ENCODE data around the gene LRRC8B.
"Not testable (repeated sequence)": the region's sequence is repeated elsewhere in the genome, so short reads cannot be mapped to it uniquely, and the experiment has no call there.

The LRRC8B gene

DNA sequence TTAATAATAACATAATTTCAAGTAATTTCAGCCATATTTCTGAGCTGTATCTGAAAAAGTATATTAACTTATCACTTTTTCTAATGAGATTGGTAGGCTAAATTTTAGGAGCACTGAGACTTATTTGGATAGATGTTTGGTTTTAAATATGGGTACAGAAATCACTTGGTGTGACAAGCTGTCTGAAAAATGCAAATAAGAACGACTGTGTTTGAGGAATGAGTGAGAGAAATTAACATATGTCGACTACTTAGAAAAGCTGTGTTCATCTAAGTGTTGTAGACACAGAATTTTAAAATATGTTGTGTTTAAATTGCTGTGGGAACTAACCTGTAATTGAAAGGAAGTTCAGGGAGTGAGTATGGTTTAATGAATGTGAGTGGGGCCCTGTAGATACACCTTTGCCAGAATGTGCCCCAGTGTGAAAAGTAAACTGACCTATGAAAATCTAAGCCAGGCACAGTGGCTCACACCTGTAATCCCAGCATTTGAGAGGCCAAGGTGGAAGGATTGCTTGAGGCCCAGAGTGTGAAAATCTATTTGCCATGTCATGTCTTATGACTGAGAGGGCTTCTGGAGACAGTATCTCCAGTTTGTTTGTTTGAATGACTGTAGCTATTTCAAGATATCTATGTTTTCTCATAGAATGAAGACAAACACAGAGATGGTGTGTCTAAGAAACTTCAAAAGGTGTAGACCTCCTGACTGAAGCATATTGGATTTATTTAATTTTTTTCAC, 54.5 kb downstream of the LRRC8B start:
- H3K4me3 ChIP-seq (ENCODE audit: low read depth, low read length), result no peak overlapping the region

DNA sequence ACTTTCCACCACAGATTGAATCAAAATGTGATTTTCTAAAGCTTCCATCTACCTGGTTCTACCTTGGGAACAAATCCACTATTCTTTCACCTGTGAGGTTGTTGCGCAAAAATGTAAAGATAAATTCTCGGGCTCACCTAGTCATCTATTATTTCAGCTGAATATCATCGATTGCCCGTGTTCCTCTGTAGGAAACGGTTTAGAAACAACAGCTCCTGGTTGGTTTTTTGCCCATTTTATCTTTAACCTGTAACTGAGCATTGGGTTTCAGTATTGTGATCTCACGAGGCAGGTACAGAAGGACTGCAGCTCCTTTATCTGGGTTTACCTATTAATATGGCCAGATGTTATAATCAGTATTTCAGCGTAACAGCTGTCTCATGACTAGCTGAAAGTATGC, 55.4 kb downstream of the LRRC8B start:
- no peak overlapping the region for H3K4me3 ChIP-seq (ENCODE audit: low read depth, low read length)

DNA sequence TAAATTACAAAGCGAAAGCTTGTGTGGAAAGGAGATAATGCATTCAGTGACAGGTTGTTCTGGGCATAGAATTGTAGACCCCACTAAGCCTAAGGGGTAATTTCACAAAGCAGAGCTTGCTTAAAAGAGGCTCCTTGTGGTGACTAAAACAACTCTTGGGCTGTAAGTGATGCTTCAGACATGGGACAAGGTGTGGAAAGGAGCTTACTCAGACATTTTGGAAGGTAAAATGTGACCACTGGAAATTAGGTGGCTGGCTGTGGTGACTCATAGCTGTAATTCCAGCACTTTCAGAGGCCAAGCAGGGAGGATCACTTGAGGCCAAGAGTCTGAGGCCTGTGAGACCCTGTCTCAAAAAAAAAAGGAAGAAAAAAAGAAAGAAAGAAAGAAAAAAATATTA, 57.2 kb downstream of the LRRC8B start:
- no peak overlapping the region for H3K4me3 ChIP-seq (ENCODE audit: low read depth, low read length)

DNA sequence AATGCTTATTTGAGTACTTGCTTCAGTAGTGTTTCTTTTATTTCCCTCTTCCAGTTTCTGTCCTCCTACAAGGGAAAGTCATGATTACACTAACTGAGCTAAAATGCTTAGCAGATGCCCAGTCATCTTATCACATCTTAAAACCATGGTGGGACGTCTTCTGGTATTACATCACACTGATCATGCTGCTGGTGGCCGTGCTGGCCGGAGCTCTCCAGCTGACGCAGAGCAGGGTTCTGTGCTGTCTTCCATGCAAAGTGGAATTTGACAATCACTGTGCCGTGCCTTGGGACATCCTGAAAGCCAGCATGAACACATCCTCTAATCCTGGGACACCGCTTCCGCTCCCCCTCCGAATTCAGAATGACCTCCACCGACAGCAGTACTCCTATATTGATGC, 57.9 kb downstream of the LRRC8B start:
- no peak overlapping the region for H3K4me3 ChIP-seq (ENCODE audit: low read depth, low read length)

DNA sequence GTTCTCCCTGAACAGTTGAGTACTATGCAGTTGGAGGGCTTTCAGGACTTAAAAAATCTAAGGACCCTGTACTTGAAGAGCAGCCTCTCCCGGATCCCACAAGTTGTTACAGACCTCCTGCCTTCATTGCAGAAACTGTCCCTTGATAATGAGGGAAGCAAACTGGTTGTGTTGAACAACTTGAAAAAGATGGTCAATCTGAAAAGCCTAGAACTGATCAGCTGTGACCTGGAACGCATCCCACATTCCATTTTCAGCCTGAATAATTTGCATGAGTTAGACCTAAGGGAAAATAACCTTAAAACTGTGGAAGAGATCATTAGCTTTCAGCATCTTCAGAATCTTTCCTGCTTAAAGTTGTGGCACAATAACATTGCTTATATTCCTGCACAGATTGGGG, 59.6 kb downstream of the LRRC8B start:
- no peak overlapping the region for H3K4me3 ChIP-seq (ENCODE audit: low read depth, low read length)

DNA sequence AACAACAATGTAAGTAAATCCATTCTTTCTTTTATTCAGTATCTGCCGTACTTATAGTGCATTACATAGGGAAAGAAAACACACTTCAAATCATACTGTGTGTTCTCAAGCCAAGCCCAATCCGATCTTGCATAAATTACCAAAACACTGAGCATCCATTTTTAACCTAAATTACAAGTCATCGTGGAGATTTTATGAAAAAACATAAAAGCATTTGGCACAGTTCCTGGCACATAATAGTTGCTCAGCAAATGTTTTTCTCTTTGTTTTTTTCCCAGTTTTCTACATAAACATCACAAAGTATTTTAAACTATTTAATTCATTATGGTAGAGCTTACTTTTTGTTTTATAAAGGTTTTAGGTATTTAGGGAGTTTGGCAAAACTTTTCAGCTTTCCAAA, 60.2 kb downstream of the LRRC8B start:
- no peak overlapping the region for H3K4me3 ChIP-seq (ENCODE audit: low read depth, low read length)

DNA sequence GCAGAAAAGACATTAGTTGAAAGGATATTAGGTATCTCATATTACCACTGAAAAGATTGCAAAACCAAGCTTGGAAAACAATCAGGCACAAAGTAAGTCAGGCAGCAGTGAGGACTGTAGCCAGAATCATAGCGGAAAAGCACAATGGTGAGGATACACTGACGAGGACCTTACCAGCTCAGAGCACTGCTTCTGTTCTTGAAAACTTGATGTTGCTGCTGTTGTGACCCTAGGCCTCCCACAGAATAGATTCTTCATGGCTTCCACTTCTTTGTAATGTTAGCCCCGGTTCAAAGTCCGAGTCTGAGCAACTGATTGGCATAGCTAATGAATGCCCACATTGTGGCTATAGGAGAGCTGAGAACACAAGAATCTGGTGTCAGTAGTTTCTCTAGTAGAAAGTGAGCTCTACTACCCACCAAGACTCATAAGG, 63.1 kb downstream of the LRRC8B start:
- H3K4me3 ChIP-seq (ENCODE audit: low read depth, low read length), result no peak overlapping the region

DNA sequence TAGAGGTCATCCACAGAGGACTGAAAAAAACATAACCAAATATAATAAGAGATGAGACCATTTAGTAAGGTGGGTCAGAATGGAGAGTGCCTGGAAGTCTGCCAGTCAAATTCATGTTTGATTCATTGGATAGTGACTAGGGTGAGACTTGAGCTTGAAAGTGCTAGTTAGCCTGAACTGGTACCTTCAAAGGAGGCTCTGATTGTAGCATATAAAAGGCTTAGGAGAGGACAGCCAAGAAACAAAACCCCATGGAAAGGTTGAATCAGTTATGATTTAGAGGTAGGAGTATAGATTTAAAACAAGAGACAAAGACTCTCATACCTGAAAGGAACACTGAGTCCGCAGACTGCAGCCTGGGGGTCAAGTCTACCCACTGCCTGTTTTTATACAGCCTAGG, 63.9 kb downstream of the LRRC8B start:
- no peak overlapping the region for H3K4me3 ChIP-seq (ENCODE audit: low read depth, low read length)

DNA sequence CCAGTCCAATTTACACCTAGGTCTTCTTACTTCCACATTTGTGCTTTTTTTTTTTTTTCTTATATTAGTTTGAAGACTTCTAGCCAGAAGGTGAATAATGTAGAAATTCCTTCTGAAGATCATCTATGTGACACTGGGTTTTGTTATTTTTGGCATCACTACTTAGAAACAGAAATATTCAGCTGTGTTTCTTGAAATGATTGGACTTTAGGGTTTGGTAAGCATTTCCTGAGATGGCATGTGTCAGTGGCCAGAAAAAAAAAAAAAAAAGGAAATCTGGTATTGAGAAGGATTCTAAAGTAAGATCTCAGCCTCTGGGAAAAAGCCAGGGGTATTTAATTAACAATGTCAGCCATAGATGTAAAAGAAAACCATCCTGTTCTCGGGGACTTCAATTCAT, 64.9 kb downstream of the LRRC8B start:
- H3K4me3 ChIP-seq (ENCODE audit: low read depth, low read length), result no peak overlapping the region

DNA sequence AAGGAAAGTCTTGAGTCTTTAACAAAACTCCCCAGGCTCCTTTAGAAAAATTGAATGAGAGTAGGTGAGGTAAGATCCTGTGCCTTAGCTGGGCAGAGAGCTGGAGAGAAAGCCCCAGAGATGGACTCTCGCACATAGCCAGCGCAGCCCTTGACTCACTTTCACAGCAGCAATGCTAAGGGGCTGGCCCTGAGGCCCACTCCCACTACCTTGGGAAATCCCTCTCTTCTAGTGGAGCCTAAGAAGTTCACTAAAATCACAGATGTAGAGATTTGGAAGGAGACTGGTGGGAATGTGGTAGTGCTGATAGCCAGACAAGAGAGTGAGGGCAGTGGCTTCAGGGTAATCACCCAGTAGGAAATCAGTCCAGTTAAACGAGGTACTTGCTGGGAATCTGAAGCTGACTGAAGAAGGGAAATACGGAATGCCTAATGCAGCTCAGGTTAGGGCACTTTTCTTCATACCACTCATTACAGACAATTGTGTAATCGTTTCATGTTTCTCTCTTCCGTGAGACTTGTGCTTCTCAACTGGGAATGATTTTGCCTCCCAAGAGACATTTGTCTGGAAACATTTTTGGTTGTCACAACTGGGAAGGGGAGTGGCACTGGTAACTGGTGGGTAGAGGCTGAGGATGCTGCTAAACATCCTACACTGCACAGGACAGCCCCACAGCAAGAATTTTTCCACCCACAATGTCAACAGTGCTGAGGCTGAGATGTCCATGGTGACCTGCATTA, 65.9 kb downstream of the LRRC8B start:
- H3K4me3 ChIP-seq (ENCODE audit: low read depth, low read length), result no peak overlapping the region

DNA sequence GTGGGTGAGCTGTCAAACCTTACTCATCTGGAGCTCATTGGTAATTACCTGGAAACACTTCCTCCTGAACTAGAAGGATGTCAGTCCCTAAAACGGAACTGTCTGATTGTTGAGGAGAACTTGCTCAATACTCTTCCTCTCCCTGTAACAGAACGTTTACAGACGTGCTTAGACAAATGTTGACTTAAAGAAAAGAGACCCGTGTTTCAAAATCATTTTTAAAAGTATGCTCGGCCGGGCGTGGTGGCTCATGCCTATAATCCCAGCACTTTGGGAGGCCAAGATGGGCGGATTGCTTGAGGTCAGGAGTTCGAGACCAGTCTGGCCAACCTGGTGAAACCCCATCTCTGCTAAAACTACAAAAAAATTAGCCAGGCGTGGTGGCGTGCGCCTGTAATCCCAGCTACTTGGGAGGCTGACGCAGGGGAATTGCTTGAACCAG, 68.3 kb downstream of the LRRC8B start:
- not testable (repeated sequence) for H3K4me3 ChIP-seq (ENCODE audit: low read depth, low read length)

DNA sequence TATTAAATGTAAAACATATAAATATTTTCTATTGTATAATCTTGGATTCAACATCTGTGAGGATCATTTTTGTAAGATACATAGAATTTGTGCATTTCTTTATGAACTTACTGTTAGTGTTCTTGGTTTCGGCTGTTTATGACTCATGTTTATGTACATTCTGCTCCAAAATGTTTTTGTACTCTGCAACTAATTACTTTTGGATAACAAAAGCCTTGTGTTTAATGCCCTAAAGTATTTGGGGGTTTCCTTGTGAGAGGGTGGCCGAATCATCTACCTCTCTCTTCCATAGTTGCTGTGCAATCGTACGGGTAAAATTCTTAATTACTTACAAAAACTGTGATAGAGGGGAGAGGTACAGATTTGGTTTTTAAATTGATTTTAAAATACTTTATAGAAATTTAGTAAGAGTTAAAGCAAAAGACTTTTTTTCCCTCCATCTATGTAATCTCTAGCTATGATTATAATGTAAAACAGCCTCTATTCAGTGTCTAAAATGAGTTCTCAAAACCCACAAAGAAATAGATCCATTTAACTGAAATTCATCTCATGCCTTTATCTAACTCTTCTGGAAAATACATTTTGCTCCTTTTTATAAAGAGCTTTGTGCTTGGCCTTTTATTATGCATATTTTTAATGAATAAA, 69.6 kb downstream of the LRRC8B start:
- H3K4me3 ChIP-seq (ENCODE audit: low read depth, low read length), result no peak overlapping the region

DNA sequence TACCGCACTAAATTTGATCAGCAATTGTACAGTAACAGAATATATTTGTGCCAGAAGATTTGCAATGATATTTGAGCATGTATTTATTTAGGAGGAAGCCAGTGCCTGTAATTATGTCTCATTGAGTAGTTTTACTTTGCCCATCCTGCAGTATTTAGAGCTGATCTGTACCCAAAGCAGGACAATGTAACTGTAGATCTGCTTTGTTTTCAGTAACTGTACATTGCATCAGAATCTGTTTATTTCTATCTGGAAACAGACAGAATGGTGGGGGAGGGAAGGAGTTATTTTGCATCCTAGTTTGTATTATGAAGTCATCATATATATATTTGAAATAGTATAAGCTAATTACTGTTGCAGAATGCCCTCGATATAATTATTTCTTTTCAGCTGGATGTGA, 72.1 kb downstream of the LRRC8B start:
- H3K4me3 ChIP-seq (ENCODE audit: low read depth, low read length), result no peak overlapping the region

DNA sequence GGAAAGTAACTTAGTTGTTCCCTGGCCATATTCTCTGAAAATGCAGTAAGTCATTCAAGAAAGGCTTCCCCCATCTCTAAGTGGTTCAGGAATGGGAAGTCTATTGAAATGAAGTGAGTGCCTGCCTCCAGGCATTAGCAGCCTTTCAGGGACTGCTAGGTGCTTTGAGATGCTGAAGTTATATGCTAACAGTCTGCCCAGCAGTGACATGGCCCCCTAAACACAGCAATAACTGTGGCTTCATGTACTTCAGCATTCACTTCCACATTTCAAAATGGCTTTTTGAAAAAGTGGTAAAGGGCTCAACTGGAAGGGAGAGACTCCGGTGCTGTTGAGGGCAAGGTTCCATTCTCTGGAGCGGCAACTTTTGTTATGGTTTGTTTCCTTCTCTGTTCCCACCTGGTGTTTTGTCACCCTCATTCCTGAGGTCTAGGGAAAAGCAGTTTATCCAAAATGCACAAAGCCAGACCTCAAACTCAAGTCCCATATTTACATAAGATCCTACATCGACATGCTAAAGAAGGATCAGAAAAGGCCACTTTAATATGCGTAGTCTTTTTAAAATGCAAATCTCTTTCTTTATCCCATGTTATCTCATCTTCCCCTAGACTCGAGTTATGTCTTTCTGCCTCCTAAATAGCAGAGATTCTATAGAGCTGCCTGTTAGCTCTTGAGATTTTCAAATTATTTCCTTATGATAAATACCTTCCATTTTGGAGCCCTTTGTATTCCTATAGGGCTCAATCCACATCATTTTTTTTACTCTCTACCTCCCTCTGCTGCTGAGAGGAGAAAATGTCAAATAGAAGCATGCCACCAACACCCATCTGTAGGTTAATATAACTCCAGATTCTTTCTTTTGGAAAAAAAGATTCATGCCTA, 74.1 kb downstream of the LRRC8B start:
- H3K4me3 ChIP-seq (ENCODE audit: low read depth, low read length), result no peak overlapping the region

DNA sequence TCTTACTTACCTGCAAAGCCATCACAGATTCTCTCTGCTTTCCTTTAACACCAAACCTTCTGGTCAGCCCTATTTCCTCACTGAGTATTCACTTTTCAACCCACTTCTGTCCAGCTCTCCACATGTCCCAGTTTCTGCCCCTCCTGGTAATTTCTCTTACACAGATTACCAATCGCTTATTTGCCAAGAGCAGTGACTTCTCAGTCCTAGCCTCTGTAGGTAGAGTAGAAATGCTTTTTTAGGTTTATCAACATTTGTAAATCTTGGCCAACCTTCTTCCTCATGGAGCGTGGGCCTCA, 74.7 kb downstream of the LRRC8B start:
- no peak overlapping the region for H3K4me3 ChIP-seq (ENCODE audit: low read depth, low read length)

DNA sequence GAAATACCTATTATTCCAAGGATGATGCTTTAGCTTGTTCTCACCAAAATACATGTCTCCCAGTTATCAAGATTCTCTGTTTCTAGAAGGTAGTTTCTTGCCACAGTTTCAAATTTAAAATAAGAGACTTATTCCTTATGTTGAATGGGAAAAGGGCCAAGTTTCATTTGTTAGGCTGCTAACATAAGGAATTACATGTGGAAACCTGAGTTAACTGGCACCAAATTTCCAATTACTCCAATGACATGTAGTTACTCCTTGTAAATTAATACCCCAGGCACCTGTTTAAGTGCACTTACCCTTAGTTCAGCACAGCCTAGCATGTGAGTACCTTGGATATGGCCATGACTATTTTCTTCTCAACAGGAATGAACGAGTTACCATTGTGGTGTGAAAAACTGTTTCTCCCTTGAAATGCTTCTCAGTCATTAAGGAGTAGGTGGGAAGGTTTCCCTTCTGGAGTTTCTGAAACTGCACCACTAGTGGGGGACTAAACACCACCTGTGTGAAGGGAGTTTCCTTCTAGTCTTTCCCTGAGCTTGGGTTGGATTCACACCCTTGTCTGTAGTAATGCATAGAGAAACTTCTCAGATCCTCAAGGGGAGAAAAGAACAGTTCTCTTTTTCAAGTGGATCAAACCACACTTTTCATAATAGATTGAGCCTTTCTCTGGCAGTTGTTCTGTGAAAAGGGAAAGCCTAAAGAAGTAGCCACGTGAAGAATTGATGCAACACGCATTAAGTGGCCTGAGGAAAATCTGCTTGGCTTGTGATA, 76.0 kb downstream of the LRRC8B start:
- H3K4me3 ChIP-seq (ENCODE audit: low read depth, low read length), result no peak overlapping the region

DNA sequence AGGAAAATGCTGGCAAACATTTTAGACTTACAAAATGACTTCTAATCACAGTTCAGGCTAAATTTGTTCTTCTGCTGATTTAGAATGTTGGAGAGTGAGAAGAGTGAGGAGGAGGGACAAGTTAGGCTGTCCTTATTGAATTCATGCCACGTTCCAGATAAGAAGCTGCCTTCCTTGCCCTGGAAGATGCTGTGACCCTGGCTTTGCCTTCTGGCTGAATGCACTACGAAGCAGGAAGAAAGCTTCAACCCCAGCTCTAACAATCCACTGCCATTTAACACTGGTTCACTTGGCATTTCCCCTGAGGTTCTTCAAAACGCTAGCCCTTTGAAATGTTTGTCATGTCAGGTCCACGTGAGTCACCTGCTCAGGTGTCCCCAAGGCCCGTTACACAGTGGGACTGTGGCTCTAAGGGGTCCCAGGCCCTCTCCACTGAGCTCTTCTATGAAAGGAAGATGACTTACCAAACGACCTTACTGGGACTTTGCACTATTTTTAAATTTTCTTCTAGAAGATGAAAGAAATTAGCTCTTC, 78.3 kb downstream of the LRRC8B start:
- H3K4me3 ChIP-seq (ENCODE audit: low read depth, low read length), result no peak overlapping the region

DNA sequence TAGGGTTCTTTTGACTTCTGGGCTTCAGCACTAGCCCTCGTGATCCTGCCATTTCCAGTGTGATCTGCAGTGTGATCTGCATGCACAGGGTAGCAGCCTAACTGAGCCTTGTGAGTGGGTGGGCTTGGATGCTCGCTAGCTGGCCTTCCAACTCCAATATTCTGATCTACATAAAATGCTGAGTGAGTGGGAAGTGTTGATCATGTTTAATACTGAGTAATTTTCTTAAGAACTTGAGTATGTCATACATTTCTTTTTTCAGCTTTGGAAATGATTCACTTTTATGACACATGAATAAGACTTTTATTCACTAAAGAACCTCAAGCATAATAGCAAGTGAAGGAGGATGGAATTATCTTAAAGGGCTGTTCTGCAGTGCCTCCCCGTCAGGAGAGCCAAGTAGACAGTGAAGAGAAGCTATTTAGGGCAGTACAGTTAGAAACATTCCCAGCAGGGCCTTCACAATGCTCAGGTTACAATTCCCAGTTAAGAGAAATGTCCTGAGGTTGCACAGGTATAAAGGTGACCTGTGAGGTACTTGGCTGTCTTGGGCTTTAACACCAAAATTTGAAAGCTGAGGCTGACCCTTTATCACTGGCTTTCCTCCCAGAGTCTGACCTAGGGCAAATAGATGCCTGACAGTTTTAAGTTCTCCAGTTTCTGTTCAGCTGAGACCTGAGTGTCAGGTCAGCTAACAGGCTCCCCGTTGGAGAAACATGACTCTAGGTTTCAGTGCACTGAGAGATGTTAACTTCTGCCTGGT, 79.2 kb downstream of the LRRC8B start:
- H3K4me3 ChIP-seq (ENCODE audit: low read depth, low read length), result no peak overlapping the region

DNA sequence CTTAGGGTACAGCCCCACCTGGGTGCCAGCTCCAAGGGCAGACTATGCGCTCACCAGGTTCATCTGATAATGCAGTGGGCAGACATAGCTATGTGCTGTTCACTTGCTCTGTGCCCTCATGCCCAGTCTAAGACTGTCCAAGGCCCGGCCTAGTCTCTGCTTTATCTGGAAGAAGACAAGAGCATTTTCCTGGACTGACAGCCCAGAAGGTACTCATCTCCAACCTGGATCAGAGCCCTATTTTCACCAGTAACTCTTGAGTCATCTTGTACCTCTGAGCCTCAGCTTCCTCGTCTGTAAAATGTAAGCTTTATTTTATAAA, 79.7 kb downstream of the LRRC8B start:
- no peak overlapping the region for H3K4me3 ChIP-seq (ENCODE audit: low read depth, low read length)

DNA sequence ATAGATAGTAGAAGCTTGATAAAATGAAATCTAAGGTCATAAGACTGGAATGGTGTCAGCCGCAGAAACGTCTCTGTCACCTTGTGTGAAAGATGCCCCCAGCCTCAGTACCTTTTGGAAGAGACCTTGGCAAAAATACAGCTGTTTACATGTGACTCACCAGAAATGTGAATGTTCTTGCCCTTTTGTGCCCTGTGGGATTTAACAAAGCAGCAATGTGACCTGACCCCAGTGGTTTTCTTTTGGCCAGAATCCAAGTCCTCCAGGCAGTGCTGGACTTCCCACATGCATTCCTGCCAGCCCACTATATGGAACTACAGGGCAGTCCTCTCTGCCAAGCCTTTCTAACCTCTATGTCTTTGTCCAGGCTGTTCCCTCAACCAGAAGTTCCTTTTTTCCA, 81.1 kb downstream of the LRRC8B start:
- no peak overlapping the region for H3K4me3 ChIP-seq (ENCODE audit: low read depth, low read length)

Measured in iPS-11a (cell line).